Endothelial cell of umbilical vein (primary cell): ENCODE measurements around the gene ALDH4A1. TPM values are rescaled to one million over a fixed set of nuclear protein-coding genes. Genes with fewer than 3 reads are reported as not detected.

Experiments used
- BruUV-seq: library from RNA; stranded (reverse); fragments of 400-500 nt; replicated peaks from 2 replicates; lab custom pipeline; 2021; lab: Mats Ljungman, UMichigan
- CTCF ChIA-PET: fragments of 300-600, 350-600 bp; sonication (Branson Sonifier 250); formaldehyde crosslinking; loops from one replicate; lab custom pipeline; 2021; ENCODE audit warnings: antibody characterized with exemption, inconsistent platforms; lab: Charles Lee
- POLR2A ChIA-PET: fragments of 300-600, 350-600 bp; sonication (Branson Sonifier 250); formaldehyde crosslinking; loops from one replicate; lab custom pipeline; 2021; ENCODE audit warnings: antibody characterized with exemption, inconsistent platforms; lab: Charles Lee
- DNase-seq: peaks from one replicate; pipeline ENCODE4 v3.0.0-alpha.2; 2011; ENCODE audit warnings: low read depth, low spot score
- FAIRE-seq: peaks from 2 replicates; lab custom pipeline; 2011; peaks lifted over from hg19 to GRCh38; lab: Jason Lieb, UNC
- H2AFZ ChIP-seq: 2 replicates; pipeline ENCODE4 v1.6.0; 2012; ENCODE audit warnings: low read depth, low read length, control low read depth, inconsistent platforms
- H3K27ac ChIP-seq: 2 replicates; pipeline ENCODE4 v1.5.1; 2011; ENCODE audit warnings: low read depth, mild to moderate bottlenecking, control low read depth, low read length, moderate library complexity; ENCODE audit not compliant: insufficient read depth
- H3K27me3 ChIP-seq, 2 experiments: 2 replicates each; pipeline versions ENCODE4 v1.6.0 to v1.6.1; 2011; ENCODE audit warnings: low read length in 2 of 2, mixed read lengths in 1 of 2; ENCODE audit not compliant: control insufficient read depth in 2 of 2, insufficient read depth in 2 of 2
- H3K36me3 ChIP-seq, 2 experiments: 2 replicates in 1 of 2; 3 replicates in 1 of 2; pipeline ENCODE4 v1.5.1; 2011; ENCODE audit warnings: low read length in 2 of 2, mild to moderate bottlenecking in 1 of 2, moderate library complexity in 1 of 2; ENCODE audit not compliant: control insufficient read depth in 2 of 2, insufficient read depth in 2 of 2; ENCODE audit errors: extremely low read depth in 1 of 2
- H3K4me1 ChIP-seq: 3 replicates; pipeline ENCODE4 v1.5.1; 2011; ENCODE audit warnings: mild to moderate bottlenecking, low read length; ENCODE audit not compliant: control insufficient read depth, insufficient read depth; ENCODE audit errors: extremely low read depth
- H3K4me2 ChIP-seq: 2 replicates; pipeline ENCODE4 v1.6.1; 2011; ENCODE audit warnings: low read length, control low read depth, mixed read lengths; ENCODE audit not compliant: insufficient read depth
- H3K4me3 ChIP-seq, 3 experiments: fragments of 200-600 bp in 1 of 3; sonication (generic), shearing (Covaris generic) in 1 of 3; replicated peaks in 1 of 3; 2 replicates each; pipeline ENCODE4 v1.5.1; 2011 to 2016; ENCODE audit warnings: control low read depth in 3 of 3, low read length in 3 of 3, mild to moderate bottlenecking in 2 of 3, inconsistent platforms in 1 of 3, low read depth in 1 of 3, moderate library complexity in 1 of 3; ENCODE audit not compliant: insufficient read depth in 1 of 3
- H3K79me2 ChIP-seq: 2 replicates; pipeline ENCODE4 v1.6.0; 2012; ENCODE audit warnings: low read length, inconsistent platforms; ENCODE audit not compliant: control insufficient read depth, insufficient read depth
- H3K9ac ChIP-seq: replicated peaks from 2 replicates; pipeline ENCODE3; 2011; ENCODE audit warnings: low read length, control low read depth; ENCODE audit not compliant: insufficient read depth; ENCODE audit errors: extremely low read depth
- H3K9me1 ChIP-seq: replicated peaks from 3 replicates; pipeline ENCODE4 v1.6.0; 2011; ENCODE audit warnings: mild to moderate bottlenecking, low read length; ENCODE audit not compliant: control insufficient read depth, insufficient read depth; ENCODE audit errors: extremely low read depth
- H3K9me3 ChIP-seq: replicated peaks from 2 replicates; pipeline ENCODE4 v1.5.1; 2012; ENCODE audit warnings: low read length, inconsistent platforms; ENCODE audit not compliant: control insufficient read depth, insufficient read depth
- H4K20me1 ChIP-seq: replicated peaks from 2 replicates; pipeline ENCODE3; 2011; ENCODE audit warnings: mild to moderate bottlenecking, low read length; ENCODE audit not compliant: control insufficient read depth, insufficient read depth; ENCODE audit errors: extremely low read depth
- CTCF ChIP-seq, 2 donors: IDR thresholded peaks; 1 replicate in 1 of 2; 2 replicates in 1 of 2; pipeline ENCODE4 v1.5.1; 2011; ENCODE audit warnings: low read length in 2 of 2, mild to moderate bottlenecking in 2 of 2, moderate library complexity in 2 of 2, control low read depth in 1 of 2, inconsistent platforms in 1 of 2, low read depth in 1 of 2; ENCODE audit not compliant: insufficient read depth in 1 of 2; ENCODE audit errors: extremely low read depth in 1 of 2
- EZH2 ChIP-seq: IDR thresholded peaks from 2 replicates; pipeline ENCODE4 v1.6.1; 2012; ENCODE audit warnings: borderline replicate concordance, low read depth, mild to moderate bottlenecking, moderate library complexity, low read length, inconsistent platforms; ENCODE audit not compliant: severe bottlenecking
- FOS ChIP-seq: IDR thresholded peaks from 2 replicates; pipeline ENCODE4 v1.6.1; 2011; ENCODE audit warnings: mild to moderate bottlenecking, low read length, moderate library complexity, borderline replicate concordance; ENCODE audit not compliant: insufficient read depth
- GATA2 ChIP-seq: IDR thresholded peaks from 2 replicates; pipeline ENCODE4 v1.7.0; 2011; ENCODE audit warnings: low read depth, mild to moderate bottlenecking, moderate library complexity, mixed read lengths, low read length; ENCODE audit not compliant: insufficient read length, insufficient read depth
- JUN ChIP-seq: IDR thresholded peaks from 2 replicates; pipeline ENCODE4 v1.6.1; 2011; ENCODE audit warnings: borderline replicate concordance, low read depth; ENCODE audit not compliant: insufficient read length, insufficient read depth
- MAX ChIP-seq: IDR thresholded peaks from 2 replicates; pipeline ENCODE4 v1.6.1; 2011; ENCODE audit not compliant: insufficient read depth, insufficient read length
- MYC ChIP-seq: IDR thresholded peaks from one replicate; pipeline ENCODE4 v1.6.1; 2011; ENCODE audit warnings: mild to moderate bottlenecking, low read depth, low read length
- POLR2A ChIP-seq: IDR thresholded peaks from 2 replicates; pipeline ENCODE4 v1.6.1; 2012; ENCODE audit warnings: low read depth, mild to moderate bottlenecking, control low read depth, low read length
- POLR2AphosphoS5 ChIP-seq: IDR thresholded peaks from 2 replicates; pipeline ENCODE4 v1.6.1; 2012; ENCODE audit warnings: low read depth, mild to moderate bottlenecking, control low read depth, low read length, moderate library complexity; ENCODE audit not compliant: insufficient read depth
- dilution Hi-C: fragments of 300-500 bp; cut with MboI; formaldehyde crosslinking; loops from one replicate; pipeline ENCODE4 v1.15.0; 2019; ENCODE audit warnings: low sequenced_read_pairs; ENCODE audit not compliant: extremely low pct_ligation_motif_present
- intact Hi-C: fragments of 100-400 bp; cut with micrococcal nuclease; formaldehyde crosslinking; loops from one replicate; pipeline ENCODE4 v1.10.0; 2022
- polyA plus RNA-seq, 4 experiments: library from polyadenylated mRNA; depleted of rRNA in 3 of 4; stranded (reverse) in 3 of 4; unstranded in 1 of 4; fragments of >200 nt; gene quantifications; 2 replicates each; pipeline versions ENCODE4 v1.2.1 to v1.2.3, GENCODE V29; 2011 to 2012; ENCODE audit warnings: missing spikeins in 1 of 4
- total RNA-seq: library from RNA; stranded (reverse); gene quantifications from 2 replicates; pipeline ENCODE4 v1.2.3, GENCODE V29; 2021

Gene ALDH4A1
- total and polyA plus RNA-seq, 2 donors (not counting 3 experiments of a cell fraction or from before 2014, with no cell fraction given) = 17.4 to 18.5 TPM

- intact Hi-C loops = no loop called here
- H3K36me3 ChIP-seq = peaks cover 2 to 9% of the 10 kb centered on the region in 2 experiments
- H2AFZ ChIP-seq = no peak overlapping the region
- H3K9me1 ChIP-seq = no peaks in the 10 kb centered on the region
- H3K4me1 ChIP-seq = peaks cover 40% of the 10 kb centered on the region
- dilution Hi-C loops = no loop called here
- no peak overlapping the region for H3K27ac ChIP-seq
- FAIRE-seq = no peak
- no peak overlapping the region for H3K4me2 ChIP-seq
- ChIA-PET POLR2A (no interaction called here), CTCF (interaction anchor here (0.9 to 8.4 kb wide), 7 partner anchors 6 to 193 kb away, joined by 3 to 135 read pairs (median 20); partner anchors contain the start of gene IFFO2)
- H3K27me3 ChIP-seq = no peaks in the 10 kb centered on the region
- H3K9me3 ChIP-seq = no peaks in the 10 kb centered on the region
- BruUV-seq = no TSS peak
- H4K20me1 ChIP-seq = no peaks in the 10 kb centered on the region
- H3K79me2 ChIP-seq = peaks cover 42% of the 10 kb centered on the region
- no peak for DNase-seq
- no peak overlapping the region for H3K4me3 ChIP-seq
- no peak for TF ChIP-seq MYC
- no peak for TF ChIP-seq POLR2A
- TF ChIP-seq FOS = no peak
- TF ChIP-seq JUN = no peak
- no peak for TF ChIP-seq MAX
- TF ChIP-seq EZH2 = no peak
- TF ChIP-seq CTCF (IDR thresholded peaks at IDR 0.05; ENCODE audit: extremely low read depth in 1 of 2, insufficient read depth in 1 of 2, low read depth in 1 of 2, low read length in 2 of 2) = no peak
- no peak for TF ChIP-seq GATA2
- TF ChIP-seq POLR2AphosphoS5 = no peak
- H3K9ac ChIP-seq = no peak overlapping the region
Observed at GRCh38 chr1:18920931-18921330, 18.6 kb upstream of the ALDH4A1 start.
